GM18507 (cell line): Measurements from ENCODE around the gene MLYCD.

Experiments
- DNase-seq: peaks from one replicate; pipeline ENCODE4 v3.0.0; 2011; ENCODE audit warnings: low read depth; ENCODE audit not compliant: insufficient read length; ENCODE audit errors: extremely low spot score
- FAIRE-seq: peaks from 2 replicates; lab custom pipeline; 2011; peaks lifted over from hg19 to GRCh38; lab: Jason Lieb, UNC

MLYCD gene

DNA sequence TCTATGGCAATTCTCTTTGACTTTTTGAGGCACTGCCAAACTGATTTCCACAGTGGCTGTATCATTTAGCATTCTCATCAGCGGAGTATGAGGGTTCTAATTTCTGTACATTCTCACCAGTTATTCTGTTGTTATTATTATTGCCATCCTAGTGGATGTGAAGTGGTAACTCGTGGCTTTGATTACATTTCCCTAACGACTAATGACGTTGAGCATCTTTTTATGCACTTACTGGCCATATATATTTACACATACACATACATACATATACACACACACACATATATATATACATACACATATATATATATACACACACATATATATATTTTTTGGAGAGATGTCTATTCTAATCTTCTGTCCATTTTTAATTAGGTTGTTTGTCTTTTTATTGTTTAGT is 3.7 kb upstream of the MLYCD start:
- no peak for FAIRE-seq
- no peak for DNase-seq

- no peak for DNase-seq
- FAIRE-seq: no peak
Measured at GRCh38 chr16:83895942-83896341, 3.0 kb upstream of the MLYCD start.

DNA sequence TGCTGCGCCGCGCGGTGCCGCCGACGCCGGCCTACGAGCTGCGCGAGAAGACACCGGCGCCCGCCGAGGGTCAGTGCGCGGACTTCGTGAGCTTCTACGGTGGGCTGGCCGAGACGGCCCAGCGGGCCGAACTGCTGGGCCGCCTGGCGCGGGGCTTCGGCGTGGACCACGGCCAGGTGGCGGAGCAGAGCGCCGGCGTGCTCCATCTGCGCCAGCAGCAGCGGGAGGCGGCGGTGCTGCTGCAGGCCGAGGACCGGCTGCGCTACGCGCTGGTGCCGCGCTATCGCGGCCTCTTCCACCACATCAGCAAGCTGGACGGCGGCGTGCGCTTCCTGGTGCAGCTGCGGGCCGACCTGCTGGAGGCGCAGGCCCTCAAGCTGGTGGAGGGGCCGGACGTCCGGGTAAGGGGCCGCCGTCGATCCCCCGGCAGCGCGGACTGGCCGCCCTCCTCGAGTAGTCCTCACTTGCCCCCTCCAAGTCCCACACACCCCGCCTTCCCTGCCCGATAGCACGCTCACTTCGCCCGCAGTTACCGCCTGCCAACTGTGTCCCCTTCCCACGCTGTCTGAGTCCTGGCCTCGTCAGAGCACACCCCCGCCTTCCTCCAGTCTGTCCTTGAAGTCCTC is 470 bp downstream of the MLYCD start:
- FAIRE-seq (no peak), DNase-seq (peak; percentile 18)

- no peak for DNase-seq
Measured at GRCh38 chr16:83899978-83900377, 1.1 kb downstream of the MLYCD start.

GRCh38 chr16:83900571-83900970 is 1.7 kb downstream of the MLYCD start:
- FAIRE-seq (no peak), DNase-seq (no peak)

More at GRCh38 chr16:83899978-83900377, 1.1 kb downstream of the MLYCD start:
- no peak for FAIRE-seq

DNA sequence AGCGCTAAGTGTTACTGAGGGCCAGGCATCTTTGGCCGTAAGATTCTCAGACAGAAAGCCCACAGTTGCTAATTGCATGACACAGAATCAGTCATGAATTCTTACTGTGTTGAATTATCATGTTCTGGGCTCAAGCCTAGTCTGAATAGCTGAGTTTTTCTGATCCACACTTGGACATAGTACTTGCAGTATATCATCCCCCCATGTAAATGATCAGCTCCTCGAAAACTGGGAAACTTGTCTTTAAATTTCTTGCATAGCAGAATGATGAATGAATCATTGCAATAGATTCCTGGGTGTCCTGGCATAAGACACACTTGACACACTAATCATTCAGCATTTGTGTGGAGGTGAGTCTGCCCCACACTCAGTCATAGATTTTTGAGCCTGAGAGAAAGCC is 2.2 kb downstream of the MLYCD start:
- FAIRE-seq (no peak), DNase-seq (no peak)

- DNase-seq: no peak
- FAIRE-seq: no peak
Measured at GRCh38 chr16:83903751-83904150, 4.8 kb downstream of the MLYCD start.

- no peak for FAIRE-seq
- no peak for DNase-seq
Measured at GRCh38 chr16:83906683-83907082, 7.8 kb downstream of the MLYCD start.

GRCh38 chr16:83907111-83907510 is 8.2 kb downstream of the MLYCD start:
- FAIRE-seq (no peak), DNase-seq (no peak)

DNA sequence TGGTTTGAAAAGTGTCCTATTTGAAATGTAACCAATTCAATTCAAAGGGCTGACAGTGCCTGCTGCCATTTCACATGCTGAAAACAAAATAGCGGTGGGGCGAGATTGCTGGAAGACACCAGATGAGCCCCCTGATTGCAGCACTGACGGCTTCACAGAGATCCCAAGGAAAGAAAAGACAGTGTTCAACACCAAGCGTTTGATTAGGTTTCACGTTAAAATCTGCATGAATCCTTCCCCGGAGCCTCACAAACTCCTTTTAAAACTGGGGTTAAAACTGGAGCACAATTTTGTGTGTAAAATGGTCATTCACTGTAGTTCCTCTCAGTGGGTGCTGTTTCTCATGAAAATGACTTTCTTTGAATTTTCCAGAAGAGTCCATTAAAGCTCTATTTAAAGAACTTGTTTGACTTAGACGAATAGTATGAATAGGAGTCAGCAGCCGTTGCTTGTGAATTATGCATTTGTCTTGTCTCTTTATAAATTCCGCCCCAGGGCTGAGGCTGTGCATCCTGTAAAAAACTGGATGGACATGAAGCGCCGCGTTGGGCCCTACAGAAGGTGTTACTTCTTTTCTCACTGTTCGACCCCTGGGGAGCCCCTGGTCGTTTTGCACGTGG is 8.8 kb downstream of the MLYCD start:
- FAIRE-seq (no peak), DNase-seq (no peak)

GRCh38 chr16:83908798-83909197 is 9.9 kb downstream of the MLYCD start:
- no peak for FAIRE-seq
- DNase-seq: no peak

DNA sequence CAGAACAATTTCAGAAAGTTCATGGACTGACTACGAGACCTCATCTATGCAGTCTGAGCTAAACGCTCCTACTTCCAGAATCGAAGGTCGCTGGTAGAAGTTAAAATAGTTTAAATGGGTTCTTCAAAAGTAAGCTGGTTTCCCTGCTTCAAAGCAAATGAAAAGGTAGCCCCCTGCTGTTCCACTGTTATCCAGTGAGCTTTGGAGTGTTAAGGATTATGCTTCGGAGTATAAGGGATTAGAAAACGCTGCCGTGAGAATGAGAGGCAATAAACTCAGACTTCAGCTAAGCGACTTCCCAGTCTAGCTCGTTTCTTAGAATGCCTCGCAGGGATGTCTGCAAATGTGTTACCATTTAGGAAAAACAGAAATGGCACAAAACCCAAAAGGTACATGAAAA is 12.4 kb downstream of the MLYCD start:
- FAIRE-seq: no peak
- DNase-seq: no peak

- DNase-seq (no peak), FAIRE-seq (no peak)
Measured at GRCh38 chr16:83912519-83913244, 13.8 kb downstream of the MLYCD start.

- FAIRE-seq (no peak), DNase-seq (no peak)
Measured at GRCh38 chr16:83913245-83913633, 14.3 kb downstream of the MLYCD start.

GRCh38 chr16:83914091-83914710 is 15.3 kb downstream of the MLYCD start:
- DNase-seq (no peak), FAIRE-seq (no peak)

DNA sequence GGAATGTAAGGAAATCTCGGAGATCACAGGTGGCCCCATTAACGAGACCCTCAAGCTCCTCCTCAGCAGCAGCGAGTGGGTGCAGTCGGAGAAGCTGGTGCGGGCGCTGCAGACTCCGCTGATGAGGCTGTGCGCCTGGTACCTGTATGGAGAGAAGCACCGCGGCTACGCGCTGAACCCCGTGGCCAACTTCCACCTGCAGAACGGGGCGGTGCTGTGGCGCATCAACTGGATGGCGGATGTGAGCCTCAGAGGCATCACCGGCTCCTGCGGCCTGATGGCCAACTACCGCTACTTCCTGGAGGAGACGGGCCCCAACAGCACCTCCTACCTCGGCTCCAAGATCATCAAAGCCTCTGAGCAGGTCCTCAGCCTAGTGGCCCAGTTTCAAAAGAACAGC is 16.2 kb downstream of the MLYCD start:
- no peak for FAIRE-seq
- DNase-seq: no peak

- DNase-seq (no peak), FAIRE-seq (no peak)
Measured at GRCh38 chr16:83915491-83915890, 16.6 kb downstream of the MLYCD start.

GRCh38 chr16:83917152-83918120 is 18.5 kb downstream of the MLYCD start:
- FAIRE-seq (no peak), DNase-seq (no peak)

GRCh38 chr16:83920894-83921491 is 22.1 kb downstream of the MLYCD start:
- DNase-seq (no peak), FAIRE-seq (no peak)
